Activated CD8-positive, alpha-beta T cell treated with anti-CD3 and anti-CD28 coated beads for 36 hours (primary cell): ENCODE measurements around the gene SERPIND1. TPM values are rescaled to one million over a fixed set of nuclear protein-coding genes. Genes with fewer than 3 reads are reported as not detected.
"Not testable (repeated sequence)": the region's sequence is repeated elsewhere in the genome, so short reads cannot be mapped to it uniquely, and the experiment has no call there.

Source experiments
- ATAC-seq: fragments of 200-7000 bp; cut with Tn5 transposase; one replicate; pipeline ENCODE4 v1.10.0; 2021; ENCODE audit warnings: mild to moderate bottlenecking, moderate library complexity
- CTCF ChIA-PET: fragments of 350-600 bp; sonication (Branson Sonifier 250); formaldehyde crosslinking; loops from one replicate; lab custom pipeline; 2021; ENCODE audit warnings: antibody characterized with exemption; lab: Charles Lee
- POLR2A ChIA-PET: fragments of 350-600 bp; sonication (Branson Sonifier 250); formaldehyde crosslinking; loops from one replicate; lab custom pipeline; 2021; ENCODE audit warnings: antibody characterized with exemption; lab: Charles Lee
- DNase-seq: peaks from one replicate; pipeline ENCODE4 v3.0.0-alpha.2; 2020
- H3K27ac Mint-ChIP-seq: one replicate; pipeline ENCODE4 v1.8.0; 2021; ENCODE audit warnings: mild to moderate bottlenecking, mixed read lengths
- H3K27me3 Mint-ChIP-seq: one replicate; pipeline ENCODE4 v1.8.0; 2021; ENCODE audit warnings: mixed read lengths
- H3K36me3 Mint-ChIP-seq: one replicate; pipeline ENCODE4 v1.8.0; 2021; ENCODE audit warnings: low read depth, mixed read lengths
- H3K4me1 Mint-ChIP-seq: one replicate; pipeline ENCODE4 v1.8.0; 2021; ENCODE audit warnings: low read depth, mixed read lengths
- H3K4me3 Mint-ChIP-seq: one replicate; pipeline ENCODE4 v1.8.0; 2021; ENCODE audit warnings: mild to moderate bottlenecking, moderate library complexity, mixed read lengths
- H3K9me3 Mint-ChIP-seq: one replicate; pipeline ENCODE4 v1.8.0; 2021; ENCODE audit warnings: mixed read lengths
- CTCF ChIP-seq: fragments of 200-600 bp; IDR thresholded peaks from one replicate; pipeline ENCODE4 v1.8.0; 2022; ENCODE audit warnings: antibody characterized with exemption, mild to moderate bottlenecking
- intact Hi-C: fragments of 100-400 bp; cut with micrococcal nuclease; formaldehyde crosslinking; loops from one replicate; pipeline ENCODE4 v1.10.0; 2022
- total RNA-seq, 2 experiments: library from RNA; stranded (reverse); gene quantifications; one replicate each; pipeline ENCODE4 v1.2.3, GENCODE V29; 2021

Gene SERPIND1
- total RNA-seq, 2 experiments from 2014 or later = not detected

- ATAC-seq = no peak
- Mint-ChIP-seq H3K9me3 (no peaks in the 10 kb centered on the region), H3K36me3 (peaks cover 9% of the 10 kb centered on the region), H3K4me3 (no peak overlapping the region), H3K27me3 (no peaks in the 10 kb centered on the region), H3K4me1 (no peaks in the 10 kb centered on the region), H3K27ac (no peak overlapping the region)
- intact Hi-C loops = no loop called here
- CTCF ChIA-PET = no interaction called here
- POLR2A ChIA-PET = interaction anchor here (0.8 kb wide), 1 partner anchor 89 kb away, joined by 4 read pairs; no protein-coding TSS in a partner anchor
- no peak for DNase-seq
- TF ChIP-seq CTCF = no peak
Observed at GRCh38 chr22:20728523-20729190, 45.3 kb upstream of the SERPIND1 start.

GRCh38 chr22:20729194-20729593 is 44.7 kb upstream of the SERPIND1 start:
- Mint-ChIP-seq H3K36me3 (peaks cover 9% of the 10 kb centered on the region), H3K4me3 (no peak overlapping the region), H3K27ac (no peak overlapping the region), H3K27me3 (no peaks in the 10 kb centered on the region), H3K9me3 (no peaks in the 10 kb centered on the region), H3K4me1 (no peaks in the 10 kb centered on the region)
- ChIA-PET POLR2A (interaction anchor here (0.8 kb wide), 1 partner anchor 89 kb away, joined by 4 read pairs; no protein-coding TSS in a partner anchor), CTCF (no interaction called here)
- ATAC-seq = no peak
- intact Hi-C loops = no loop called here
- TF ChIP-seq CTCF = no peak
- DNase-seq = no peak

GRCh38 chr22:20732431-20732830 is 41.5 kb upstream of the SERPIND1 start:
- H3K36me3 Mint-ChIP-seq, H3K4me1 Mint-ChIP-seq, POLR2A ChIA-PET, DNase-seq, H3K27ac Mint-ChIP-seq, H3K9me3 Mint-ChIP-seq, H3K4me3 Mint-ChIP-seq, intact Hi-C loops, ATAC-seq, H3K27me3 Mint-ChIP-seq: not testable (repeated sequence)
- CTCF ChIA-PET = interaction anchor here (1.0 kb wide), 1 partner anchor 9 kb away, joined by 3 read pairs; no protein-coding TSS in a partner anchor

- CTCF ChIA-PET, POLR2A ChIA-PET, H3K4me3 Mint-ChIP-seq, DNase-seq, intact Hi-C loops, H3K4me1 Mint-ChIP-seq, ATAC-seq, H3K27me3 Mint-ChIP-seq, H3K27ac Mint-ChIP-seq, H3K9me3 Mint-ChIP-seq: not testable (repeated sequence)
- peaks cover 11% of the 10 kb centered on the region for H3K36me3 Mint-ChIP-seq
Observed at GRCh38 chr22:20735356-20736162, 38.4 kb upstream of the SERPIND1 start.

- POLR2A ChIA-PET, DNase-seq, H3K27ac Mint-ChIP-seq, H3K9me3 Mint-ChIP-seq, H3K27me3 Mint-ChIP-seq, H3K4me3 Mint-ChIP-seq, intact Hi-C loops, ATAC-seq, H3K4me1 Mint-ChIP-seq, CTCF ChIA-PET: not testable (repeated sequence)
- H3K36me3 Mint-ChIP-seq = peaks cover 22% of the 10 kb centered on the region
Observed at GRCh38 chr22:20736891-20737290, 37.0 kb upstream of the SERPIND1 start.

GRCh38 chr22:20738394-20739089 is 35.4 kb upstream of the SERPIND1 start:
- Mint-ChIP-seq H3K4me3 (no peak overlapping the region), H3K36me3 (peaks cover 25% of the 10 kb centered on the region), H3K4me1 (no peaks in the 10 kb centered on the region), H3K27me3 (no peaks in the 10 kb centered on the region), H3K9me3 (no peaks in the 10 kb centered on the region), H3K27ac (no peak overlapping the region)
- POLR2A ChIA-PET = no interaction called here
- no peak for TF ChIP-seq CTCF
- DNase-seq = no peak
- intact Hi-C loops = no loop called here
- CTCF ChIA-PET = no interaction called here
- no peak for ATAC-seq
